ENCODE data around the gene RPRD1B. TPM values are rescaled to one million over a fixed set of nuclear protein-coding genes. Genes with fewer than 3 reads are reported as not detected.
A peak's percentile ranks its signal among the peaks of the same experiment; 100 is the strongest.

Gene RPRD1B
- total and polyA plus RNA-seq, 2 of the 4 experiments (the other 2 are of a cell fraction) = 8.4 to 9.9 TPM

DNA sequence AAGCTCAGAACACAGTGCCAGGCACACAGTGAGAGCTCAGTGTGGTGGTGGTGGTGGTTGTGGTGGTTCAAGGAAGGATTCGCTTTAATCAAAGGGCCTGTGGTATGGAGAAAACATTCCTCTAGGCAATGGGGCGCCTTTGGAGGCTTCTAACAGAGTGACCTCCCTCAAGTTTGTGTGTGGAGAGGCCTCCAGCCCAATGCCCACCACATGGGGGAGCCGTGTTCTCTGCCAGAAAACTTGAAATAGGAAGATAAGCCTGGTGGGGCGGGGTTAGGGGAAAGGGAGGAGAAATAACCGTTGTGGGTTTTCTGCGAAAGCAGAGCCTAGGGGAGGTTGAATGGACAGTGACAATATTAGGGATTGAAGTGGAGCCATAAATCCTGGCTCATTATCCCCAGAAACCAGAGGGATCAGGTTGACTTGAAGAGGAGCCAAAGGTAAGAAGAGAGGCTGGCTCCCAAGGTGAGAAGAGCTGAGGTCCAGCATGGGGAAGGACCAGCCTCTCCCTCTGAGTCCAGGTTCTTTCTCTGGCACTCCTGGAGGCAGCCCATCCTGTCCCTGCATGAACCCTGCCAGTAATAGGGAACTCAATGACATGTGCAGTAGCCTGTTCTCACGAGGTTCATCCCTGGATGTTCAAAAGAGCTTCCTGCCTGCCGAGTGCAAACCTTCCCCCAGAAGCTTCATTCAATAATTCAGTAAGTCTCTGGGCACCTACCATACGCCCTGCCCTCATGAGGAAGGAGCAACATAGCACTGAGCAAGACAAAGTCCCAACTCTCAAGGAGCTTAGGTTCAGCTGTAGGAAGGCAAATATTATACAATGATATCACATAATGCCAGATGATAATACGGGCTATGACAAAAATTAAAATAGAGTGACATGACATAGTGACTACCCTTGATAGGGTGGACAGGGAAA, 80.1 kb downstream of the RPRD1B start:
- no peaks in the 10 kb centered on the region for H3K9me3 ChIP-seq (ENCODE audit: control insufficient read depth, insufficient read depth, low read length)
- no peak overlapping the region for H3K9ac ChIP-seq (ENCODE audit: low read depth, low read length)
- H3K36me3 ChIP-seq (ENCODE audit: control insufficient read depth, insufficient read depth, low read length) = no peaks in the 10 kb centered on the region
- no peak overlapping the region for H3K27ac ChIP-seq (ENCODE audit: insufficient read depth, low read length)
- no peak overlapping the region for H2AK9ac ChIP-seq (replicated peaks; ENCODE audit: low read depth, low read length, poor library complexity)
- ATAC-seq (ENCODE audit: low read depth) = no peak
- no peak overlapping the region for H3K56ac ChIP-seq (ENCODE audit: extremely low read depth, insufficient read depth, low read length)
- BruUV-seq (replicated peaks) = no TSS peak
- H4K91ac ChIP-seq (ENCODE audit: insufficient read depth, low read depth, low read length) = peak overlapping the region; percentile 41
- H3K23ac ChIP-seq (ENCODE audit: low read depth, low read length) = peak overlapping the region; percentile 40; the same call in 1 of the 2 replicates
- H2BK5ac ChIP-seq (ENCODE audit: low read depth, low read length, poor library complexity, severe bottlenecking) = peak overlapping the region; percentile 9
- peak overlapping the region; percentile 34 for H3K14ac ChIP-seq (replicated peaks; ENCODE audit: low read depth, low read length)
- H2BK20ac ChIP-seq (ENCODE audit: low read depth, low read length) = peak overlapping the region; percentile 72
- no peak overlapping the region for H3K4me3 ChIP-seq (ENCODE audit: insufficient read depth, low read depth, low read length)
- CTCF ChIA-PET = interaction anchor here (1.5 to 1.8 kb wide), 2 partner anchors 20 to 40 kb away, joined by 4 to 5 read pairs; no protein-coding TSS in a partner anchor
- H3K18ac ChIP-seq (ENCODE audit: low read depth, low read length) = peak overlapping the region; percentile 40
- TF ChIP-seq CTCF (conservative IDR thresholded peaks at IDR 0.05; ENCODE audit: low read depth, low read length) (0 out of 2 replicates have a peak, but pooled peaks have one; percentile 8), BHLHE40 (IDR thresholded peaks at IDR 0.05; ENCODE audit: low read depth, low read length) (no peak), SMC3 (IDR thresholded peaks at IDR 0.05; ENCODE audit: low read depth, low read length) (peak; percentile 14; the same call in 1 of the 2 replicates)
- intact Hi-C loops (cut with micrococcal nuclease) (no loop called here), in situ Hi-C loops (cut with MboI; ENCODE audit: low sequenced_read_pairs) (no loop called here), dilution Hi-C loops (cut with HindIII; ENCODE audit: low sequenced_read_pairs, unreplicated experiment) (no loop called here)
- DNase-seq = no peak
- H3K9me1 ChIP-seq (ENCODE audit: insufficient read depth, low read length) = peaks cover 33% of the 10 kb centered on the region
- H4K8ac ChIP-seq (ENCODE audit: low read depth in 2 of 2, low read length in 2 of 2) = peak overlapping the region; percentile 5 to 56; a peak in 3 of 4 replicates
- H3K27me3 ChIP-seq (ENCODE audit: control insufficient read depth, insufficient read depth, low read length) = no peaks in the 10 kb centered on the region
- no peaks in the 10 kb centered on the region for H3K79me1 ChIP-seq (ENCODE audit: low read depth in 1 of 2, low read length in 2 of 2)
- H2AFZ ChIP-seq (replicated peaks; ENCODE audit: low read length, poor library complexity) = peak overlapping the region; percentile 7
- H2BK120ac ChIP-seq (ENCODE audit: low read depth, low read length) = peak overlapping the region; percentile 66; the same call in 1 of the 2 replicates
- no peaks in the 10 kb centered on the region for H4K20me1 ChIP-seq (ENCODE audit: insufficient read depth, low read length)
- peak overlapping the region; percentile 93 for H2AK5ac ChIP-seq (ENCODE audit: low read depth, low read length)
- H2BK15ac ChIP-seq (ENCODE audit: low read depth, low read length) = peak overlapping the region; percentile 89
- H4K5ac ChIP-seq (ENCODE audit: low read depth, low read length) = 0 out of 2 replicates have a peak overlapping the region, but pooled peaks have one; percentile 16
- POLR2A ChIA-PET (ENCODE audit: unreplicated experiment) = interaction anchor here (0.9 kb wide), 1 partner anchor 9 kb away, joined by 4 read pairs; no protein-coding TSS in a partner anchor
- H3K4me1 ChIP-seq (ENCODE audit: control insufficient read depth, insufficient read depth, low read length) = peaks cover 20% of the 10 kb centered on the region
- H3K4ac ChIP-seq (ENCODE audit: low read depth, low read length) = peak overlapping the region; percentile 76
- 85% methylated on average over 3 of the region's 10 CpGs; no CpG with 5 or more reads in 1 of the 2 experiments for WGBS, 2 experiments (ENCODE audit: extremely low coverage in 2 of 2, insufficient read length in 1 of 2)
- H3K4me2 ChIP-seq (ENCODE audit: low read depth, low read length) = no peak overlapping the region

All from IMR-90 (cell line).